LNCAP (cell line): ENCODE results near the gene MGAT2.

Experiments
- CTCF ChIP-seq: fragments of 450-650 bp; IDR thresholded peaks from 2 replicates; pipeline ENCODE4 v1.5.1; 2017; ENCODE audit warnings: mild to moderate bottlenecking

Gene MGAT2

GRCh38 chr14:49583629-49584028 lies 37.0 kb upstream of the MGAT2 start:
- no peak for TF ChIP-seq CTCF

GRCh38 chr14:49584058-49584457 lies 36.5 kb upstream of the MGAT2 start:
- TF ChIP-seq CTCF, result no peak

GRCh38 chr14:49585803-49586672 lies 34.6 kb upstream of the MGAT2 start, which contains the start of gene RPS29:
TSS of gene RPS29 (minus strand) at chr14:49586380. CDS start at chr14:49586346, 34 bp downstream.
- TF ChIP-seq CTCF, result no peak

GRCh38 chr14:49586673-49587460 lies 33.7 kb upstream of the MGAT2 start:
- TF ChIP-seq CTCF, result peak; percentile 93

GRCh38 chr14:49589387-49589786 lies 31.2 kb upstream of the MGAT2 start:
- no peak for TF ChIP-seq CTCF

GRCh38 chr14:49593016-49593415 lies 27.6 kb upstream of the MGAT2 start:
- TF ChIP-seq CTCF, result no peak

- TF ChIP-seq CTCF, result no peak
Measured at GRCh38 chr14:49594347-49595091, 26.1 kb upstream of the MGAT2 start.
